ENCODE data around the gene JAZF1.
"Not testable (repeated sequence)": the region's sequence is repeated elsewhere in the genome, so short reads cannot be mapped to it uniquely, and the experiment has no call there.

Gene JAZF1

DNA sequence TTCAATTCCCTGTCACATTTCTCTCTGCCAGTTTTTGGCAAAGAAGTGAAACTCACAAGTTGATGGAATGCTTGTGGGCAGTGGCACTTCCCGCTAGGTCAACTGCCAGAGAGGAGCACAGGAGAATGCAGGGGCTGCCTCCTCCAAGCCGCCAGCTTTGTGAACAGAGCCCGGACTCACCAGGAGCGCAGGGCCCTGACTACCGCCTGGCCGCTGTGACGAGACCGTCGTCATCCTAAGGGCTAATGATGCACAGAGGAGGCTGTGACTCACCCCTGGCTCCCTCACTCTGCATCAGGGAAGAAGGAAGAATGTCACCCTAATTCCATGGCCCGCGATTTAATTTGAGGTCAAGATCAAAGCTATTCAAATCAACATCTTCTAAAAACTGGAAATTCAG lies 316.7 kb downstream of the JAZF1 start:
- no peak overlapping the region for H3K27ac ChIP-seq
- TF ChIP-seq, protein P1, sequence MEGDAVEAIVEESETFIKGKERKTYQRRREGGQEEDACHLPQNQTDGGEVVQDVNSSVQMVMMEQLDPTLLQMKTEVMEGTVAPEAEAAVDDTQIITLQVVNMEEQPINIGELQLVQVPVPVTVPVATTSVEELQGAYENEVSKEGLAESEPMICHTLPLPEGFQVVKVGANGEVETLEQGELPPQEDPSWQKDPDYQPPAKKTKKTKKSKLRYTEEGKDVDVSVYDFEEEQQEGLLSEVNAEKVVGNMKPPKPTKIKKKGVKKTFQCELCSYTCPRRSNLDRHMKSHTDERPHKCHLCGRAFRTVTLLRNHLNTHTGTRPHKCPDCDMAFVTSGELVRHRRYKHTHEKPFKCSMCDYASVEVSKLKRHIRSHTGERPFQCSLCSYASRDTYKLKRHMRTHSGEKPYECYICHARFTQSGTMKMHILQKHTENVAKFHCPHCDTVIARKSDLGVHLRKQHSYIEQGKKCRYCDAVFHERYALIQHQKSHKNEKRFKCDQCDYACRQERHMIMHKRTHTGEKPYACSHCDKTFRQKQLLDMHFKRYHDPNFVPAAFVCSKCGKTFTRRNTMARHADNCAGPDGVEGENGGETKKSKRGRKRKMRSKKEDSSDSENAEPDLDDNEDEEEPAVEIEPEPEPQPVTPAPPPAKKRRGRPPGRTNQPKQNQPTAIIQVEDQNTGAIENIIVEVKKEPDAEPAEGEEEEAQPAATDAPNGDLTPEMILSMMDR (IDR thresholded peaks at IDR 0.05), result no peak
- H3K27me3 ChIP-seq, result no peaks in the 10 kb centered on the region
- no peaks in the 10 kb centered on the region for H3K9me3 ChIP-seq
- H3K4me3 ChIP-seq (ENCODE audit: low read depth in 1 of 2, low read length in 1 of 2), result no peak overlapping the region
- H3K36me3 ChIP-seq, result peaks cover 4% of the 10 kb centered on the region
- no peaks in the 10 kb centered on the region for H3K4me1 ChIP-seq (ENCODE audit: control insufficient read depth in 1 of 2, insufficient read depth in 1 of 2, low read depth in 1 of 2, low read length in 1 of 2)

DNA sequence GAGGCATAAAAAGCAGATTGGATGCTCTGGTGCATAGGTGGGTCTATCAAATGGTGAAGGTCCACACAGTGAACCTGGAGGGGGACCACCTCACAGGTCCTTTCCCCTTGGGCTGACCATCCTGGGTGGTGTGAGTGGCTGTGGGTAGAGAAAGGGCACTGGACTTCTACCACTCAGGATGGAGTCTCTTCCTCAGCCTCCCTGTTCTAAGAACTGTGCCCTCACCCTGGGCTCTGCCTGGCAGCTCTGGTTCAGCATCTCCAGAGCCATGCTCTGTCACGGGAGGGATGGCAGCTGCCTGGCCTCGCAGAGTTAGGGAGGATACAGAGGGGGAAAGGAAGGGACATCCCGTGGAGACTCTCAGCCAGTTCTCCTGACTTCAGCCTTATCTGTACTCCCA lies 318.8 kb downstream of the JAZF1 start:
- Histone ChIP-seq H3K27me3 (no peaks in the 10 kb centered on the region), H3K4me3 (ENCODE audit: low read depth in 1 of 2, low read length in 1 of 2) (no peak overlapping the region), H3K36me3 (peaks cover 2% of the 10 kb centered on the region), H3K9me3 (no peaks in the 10 kb centered on the region), H3K27ac (no peak overlapping the region), H3K4me1 (ENCODE audit: control insufficient read depth in 1 of 2, insufficient read depth in 1 of 2, low read depth in 1 of 2, low read length in 1 of 2) (no peaks in the 10 kb centered on the region)
- TF ChIP-seq, protein P1 (IDR thresholded peaks at IDR 0.05), result no peak

DNA sequence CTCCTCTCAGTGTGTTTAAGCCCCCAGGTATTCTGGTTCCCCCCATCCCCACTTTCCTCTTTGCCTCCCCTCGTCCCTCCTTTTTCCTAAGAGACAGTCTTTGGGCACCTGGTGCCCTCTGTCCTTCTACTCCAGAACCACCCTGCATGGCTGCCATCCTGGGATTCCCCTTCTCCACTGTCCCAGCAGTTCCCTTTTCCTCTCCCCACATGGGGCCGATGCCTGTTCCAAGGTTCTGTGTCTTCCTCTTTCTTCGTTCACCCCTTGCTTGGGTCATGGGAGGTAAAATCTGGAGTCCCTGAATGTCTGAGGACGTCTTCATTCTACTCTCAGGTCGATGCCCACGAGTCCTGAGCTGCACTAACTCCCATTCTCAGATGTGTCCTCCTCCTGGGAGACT lies 319.8 kb downstream of the JAZF1 start:
- Histone ChIP-seq H3K4me3 (ENCODE audit: low read depth in 1 of 2, low read length in 1 of 2) (no peak overlapping the region), H3K9me3 (no peaks in the 10 kb centered on the region), H3K36me3 (no peaks in the 10 kb centered on the region), H3K27ac (no peak overlapping the region), H3K4me1 (ENCODE audit: control insufficient read depth in 1 of 2, insufficient read depth in 1 of 2, low read depth in 1 of 2, low read length in 1 of 2) (no peaks in the 10 kb centered on the region), H3K27me3 (no peaks in the 10 kb centered on the region)
- TF ChIP-seq, protein P1 (IDR thresholded peaks at IDR 0.05), result no peak

DNA sequence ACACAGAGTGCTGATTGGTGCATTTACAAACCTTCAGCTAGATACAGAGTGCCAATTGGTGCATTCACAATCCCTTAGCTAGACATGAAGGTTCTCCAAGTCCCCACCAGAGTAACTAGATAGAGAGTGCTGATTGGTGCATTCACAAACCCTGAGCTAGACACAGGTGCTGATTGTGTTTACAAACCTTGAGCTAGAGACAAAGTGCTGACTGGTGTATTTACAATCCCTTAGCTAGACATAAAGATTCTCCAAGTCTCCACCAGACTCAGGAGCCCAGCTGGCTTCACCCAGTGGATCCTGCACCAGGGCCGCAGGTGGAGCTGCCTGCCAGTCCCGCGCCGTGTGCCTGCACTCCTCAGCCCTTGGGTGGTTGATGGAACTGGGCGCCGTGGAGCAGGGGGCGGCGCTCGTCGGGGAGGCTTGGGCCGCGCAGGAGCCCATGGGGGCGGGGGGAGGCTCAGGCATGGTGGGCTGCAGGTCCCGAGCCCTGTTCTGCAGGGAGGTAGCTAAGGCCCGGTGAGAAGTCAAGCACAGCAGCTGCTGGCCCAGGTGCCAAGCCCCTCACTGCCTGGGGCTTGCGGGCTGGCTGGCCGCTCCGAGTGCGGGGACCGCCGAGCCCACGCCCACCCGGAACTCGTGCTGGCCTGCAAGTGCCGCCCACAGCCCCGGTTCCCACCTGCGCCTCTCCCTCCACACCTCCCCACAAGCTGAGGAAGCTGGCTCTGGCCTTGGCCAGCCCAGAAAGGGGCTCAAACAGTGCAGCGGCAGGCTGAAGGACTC lies 323.7 kb downstream of the JAZF1 start:
- H3K4me3 ChIP-seq (ENCODE audit: low read depth in 1 of 2, low read length in 1 of 2); H3K36me3 ChIP-seq; H3K4me1 ChIP-seq (ENCODE audit: control insufficient read depth in 1 of 2, insufficient read depth in 1 of 2, low read depth in 1 of 2, low read length in 1 of 2); H3K27ac ChIP-seq; H3K9me3 ChIP-seq; H3K27me3 ChIP-seq: not testable (repeated sequence)

DNA sequence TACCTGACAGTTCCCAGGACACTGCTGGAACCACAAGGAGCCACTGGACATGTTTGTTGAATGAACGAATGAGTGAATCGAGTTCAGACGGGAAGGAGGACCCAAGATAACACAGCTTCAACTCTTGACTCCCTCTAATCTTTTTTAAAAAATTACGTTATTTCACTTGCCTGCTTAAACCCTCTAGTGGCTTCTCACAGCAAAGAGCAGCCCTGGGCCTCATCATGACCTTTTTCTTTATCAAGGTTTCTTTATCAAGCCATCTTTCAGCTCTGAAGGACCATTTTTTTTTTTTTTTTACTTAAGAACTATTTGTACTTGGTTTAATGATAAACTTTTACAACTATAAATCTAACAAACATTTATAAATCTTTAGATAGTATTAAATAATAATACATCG lies 330.1 kb downstream of the JAZF1 start:
- H3K4me1 ChIP-seq (ENCODE audit: control insufficient read depth in 1 of 2, insufficient read depth in 1 of 2, low read depth in 1 of 2, low read length in 1 of 2), result no peaks in the 10 kb centered on the region
- H3K9me3 ChIP-seq, result no peaks in the 10 kb centered on the region
- TF ChIP-seq, protein P1 (IDR thresholded peaks at IDR 0.05), result no peak
- no peaks in the 10 kb centered on the region for H3K27me3 ChIP-seq
- H3K4me3 ChIP-seq (ENCODE audit: low read depth in 1 of 2, low read length in 1 of 2), result no peak overlapping the region
- no peak overlapping the region for H3K27ac ChIP-seq
- no peaks in the 10 kb centered on the region for H3K36me3 ChIP-seq

DNA sequence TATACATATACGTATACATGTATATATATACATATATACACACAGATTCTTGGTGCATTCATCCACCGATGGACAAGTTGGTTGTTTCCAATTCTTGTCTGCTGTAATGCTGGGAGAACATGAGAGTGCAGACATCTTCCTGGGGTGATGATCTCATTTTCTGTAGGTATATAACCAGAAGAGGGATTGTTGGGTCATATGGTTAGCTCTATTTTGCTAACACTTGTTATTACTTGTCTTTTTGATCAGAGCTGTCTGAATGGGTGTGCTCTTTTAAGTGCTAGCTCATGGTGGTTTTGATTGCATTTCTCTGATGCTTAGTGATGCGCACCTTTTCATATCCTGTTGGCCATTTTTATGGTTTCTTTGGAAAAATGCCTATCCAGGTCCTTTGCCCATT lies 334.2 kb downstream of the JAZF1 start:
- TF ChIP-seq, protein P1 (IDR thresholded peaks at IDR 0.05), result no peak
- Histone ChIP-seq H3K27ac (no peak overlapping the region), H3K27me3 (no peaks in the 10 kb centered on the region), H3K9me3 (no peaks in the 10 kb centered on the region), H3K36me3 (no peaks in the 10 kb centered on the region), H3K4me3 (ENCODE audit: low read depth in 1 of 2, low read length in 1 of 2) (no peak overlapping the region), H3K4me1 (ENCODE audit: control insufficient read depth in 1 of 2, insufficient read depth in 1 of 2, low read depth in 1 of 2, low read length in 1 of 2) (no peaks in the 10 kb centered on the region)
